Calu3 (cell line): Measurements from ENCODE around the gene NLGN1. TPM values are rescaled to one million over a fixed set of nuclear protein-coding genes. Genes with fewer than 3 reads are reported as not detected.

Source experiments
- BruUV-seq: library from RNA; stranded (reverse); fragments of 400-500 nt; replicated peaks from 2 replicates; lab custom pipeline; 2021; lab: Mats Ljungman, UMichigan
- CTCF ChIA-PET: fragments of 300-600 bp; sonication (Branson Sonifier 250); formaldehyde crosslinking; loops from one replicate; lab custom pipeline; 2022; ENCODE audit warnings: antibody characterized with exemption; lab: Charles Lee
- DNase-seq: peaks from one replicate; pipeline ENCODE4 v3.0.0; 2022
- H3K27ac Mint-ChIP-seq: one replicate; pipeline ENCODE4 v1.8.0; 2022; ENCODE audit warnings: mixed read lengths; ENCODE audit not compliant: unreplicated experiment
- H3K27me3 Mint-ChIP-seq: one replicate; pipeline ENCODE4 v1.8.0; 2022; ENCODE audit warnings: mixed read lengths; ENCODE audit not compliant: unreplicated experiment
- H3K36me3 Mint-ChIP-seq: one replicate; pipeline ENCODE4 v1.8.0; 2022; ENCODE audit warnings: mild to moderate bottlenecking, moderate library complexity, mixed read lengths; ENCODE audit not compliant: insufficient read depth, unreplicated experiment
- H3K4me1 Mint-ChIP-seq: one replicate; pipeline ENCODE4 v1.8.0; 2022; ENCODE audit warnings: mild to moderate bottlenecking, low read depth, mixed read lengths; ENCODE audit not compliant: unreplicated experiment
- H3K4me3 Mint-ChIP-seq: one replicate; pipeline ENCODE4 v1.8.0; 2022; ENCODE audit warnings: mild to moderate bottlenecking, low read depth, moderate library complexity, mixed read lengths; ENCODE audit not compliant: unreplicated experiment
- H3K9me3 Mint-ChIP-seq: one replicate; pipeline ENCODE4 v1.8.0; 2022; ENCODE audit warnings: low read depth, mixed read lengths; ENCODE audit not compliant: unreplicated experiment
- intact Hi-C: fragments of 100-400 bp; cut with micrococcal nuclease; formaldehyde crosslinking; loops from one replicate; pipeline ENCODE4 v1.10.0; 2022; ENCODE audit not compliant: unreplicated experiment
- total RNA-seq: library from RNA; stranded (reverse); gene quantifications from 2 replicates; pipeline ENCODE4 v1.2.3, GENCODE V29; 2022
- TF ChIP-seq, protein P1 (sequence below): fragments of 200-600 bp; IDR thresholded peaks from one replicate; pipeline ENCODE4 v1.8.0; 2022; ENCODE audit warnings: antibody characterized with exemption; ENCODE audit not compliant: unreplicated experiment

Gene NLGN1
- total RNA-seq, 1 experiment from 2014 or later, result 2.6 TPM

DNA sequence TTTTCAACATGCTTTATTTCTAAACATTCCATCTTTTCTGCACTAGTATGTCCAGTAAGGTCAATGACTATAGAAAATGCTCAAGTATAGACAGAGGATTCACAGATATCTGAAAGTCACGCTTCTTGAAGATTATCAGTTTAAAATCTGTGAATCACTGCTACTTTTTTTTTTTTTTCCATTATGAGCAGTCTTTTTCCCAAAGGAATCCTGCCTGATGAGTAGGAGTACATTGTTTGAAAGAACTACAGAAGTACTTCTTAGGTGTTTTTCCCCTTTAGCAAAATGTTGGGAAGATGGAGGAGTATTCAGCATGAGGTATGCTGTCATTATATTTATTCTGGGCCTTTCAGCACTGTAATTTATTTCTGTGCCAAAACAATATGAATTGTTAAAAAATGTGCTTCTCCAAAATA lies 266.2 kb downstream of the NLGN1 start:
- no TSS peak for BruUV-seq
- Mint-ChIP-seq H3K4me1 (peaks cover 10% of the 10 kb centered on the region), H3K27ac (no peak overlapping the region), H3K4me3 (no peak overlapping the region), H3K36me3 (no peaks in the 10 kb centered on the region), H3K9me3 (no peaks in the 10 kb centered on the region), H3K27me3 (no peaks in the 10 kb centered on the region)
- no peak for DNase-seq
- TF ChIP-seq, protein P1, sequence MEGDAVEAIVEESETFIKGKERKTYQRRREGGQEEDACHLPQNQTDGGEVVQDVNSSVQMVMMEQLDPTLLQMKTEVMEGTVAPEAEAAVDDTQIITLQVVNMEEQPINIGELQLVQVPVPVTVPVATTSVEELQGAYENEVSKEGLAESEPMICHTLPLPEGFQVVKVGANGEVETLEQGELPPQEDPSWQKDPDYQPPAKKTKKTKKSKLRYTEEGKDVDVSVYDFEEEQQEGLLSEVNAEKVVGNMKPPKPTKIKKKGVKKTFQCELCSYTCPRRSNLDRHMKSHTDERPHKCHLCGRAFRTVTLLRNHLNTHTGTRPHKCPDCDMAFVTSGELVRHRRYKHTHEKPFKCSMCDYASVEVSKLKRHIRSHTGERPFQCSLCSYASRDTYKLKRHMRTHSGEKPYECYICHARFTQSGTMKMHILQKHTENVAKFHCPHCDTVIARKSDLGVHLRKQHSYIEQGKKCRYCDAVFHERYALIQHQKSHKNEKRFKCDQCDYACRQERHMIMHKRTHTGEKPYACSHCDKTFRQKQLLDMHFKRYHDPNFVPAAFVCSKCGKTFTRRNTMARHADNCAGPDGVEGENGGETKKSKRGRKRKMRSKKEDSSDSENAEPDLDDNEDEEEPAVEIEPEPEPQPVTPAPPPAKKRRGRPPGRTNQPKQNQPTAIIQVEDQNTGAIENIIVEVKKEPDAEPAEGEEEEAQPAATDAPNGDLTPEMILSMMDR, result no peak
- intact Hi-C loops, result no loop called here
- CTCF ChIA-PET, result no interaction called here

DNA sequence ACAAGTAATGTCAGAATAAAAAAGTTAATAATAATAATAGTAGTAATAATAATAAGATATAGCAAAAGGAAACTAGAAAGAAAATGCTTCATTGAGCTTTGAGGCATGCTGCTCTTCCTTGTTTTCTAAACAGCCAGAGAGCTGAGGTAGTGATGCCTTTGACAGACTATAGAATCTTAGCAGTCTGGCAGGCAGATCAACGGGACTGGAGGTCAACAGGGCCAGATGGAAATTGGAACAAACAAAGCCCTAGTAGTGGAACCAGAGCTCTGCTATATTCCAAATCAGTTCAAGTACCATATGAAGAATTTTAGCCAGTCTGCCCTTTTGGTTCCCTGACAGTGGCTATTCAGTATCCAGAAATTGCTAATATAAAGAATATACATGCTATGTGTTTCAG lies 278.6 kb downstream of the NLGN1 start:
- no peaks in the 10 kb centered on the region for H3K36me3 Mint-ChIP-seq
- no TSS peak for BruUV-seq
- intact Hi-C loops, result no loop called here
- no peak overlapping the region for H3K4me3 Mint-ChIP-seq
- no peaks in the 10 kb centered on the region for H3K9me3 Mint-ChIP-seq
- CTCF ChIA-PET, result interaction anchor here (1.3 kb wide), 1 partner anchor 14 kb away, joined by 5 read pairs; no protein-coding TSS in a partner anchor
- no peaks in the 10 kb centered on the region for H3K4me1 Mint-ChIP-seq
- TF ChIP-seq, protein P1, result no peak
- no peaks in the 10 kb centered on the region for H3K27me3 Mint-ChIP-seq
- no peak for DNase-seq
- no peak overlapping the region for H3K27ac Mint-ChIP-seq

DNA sequence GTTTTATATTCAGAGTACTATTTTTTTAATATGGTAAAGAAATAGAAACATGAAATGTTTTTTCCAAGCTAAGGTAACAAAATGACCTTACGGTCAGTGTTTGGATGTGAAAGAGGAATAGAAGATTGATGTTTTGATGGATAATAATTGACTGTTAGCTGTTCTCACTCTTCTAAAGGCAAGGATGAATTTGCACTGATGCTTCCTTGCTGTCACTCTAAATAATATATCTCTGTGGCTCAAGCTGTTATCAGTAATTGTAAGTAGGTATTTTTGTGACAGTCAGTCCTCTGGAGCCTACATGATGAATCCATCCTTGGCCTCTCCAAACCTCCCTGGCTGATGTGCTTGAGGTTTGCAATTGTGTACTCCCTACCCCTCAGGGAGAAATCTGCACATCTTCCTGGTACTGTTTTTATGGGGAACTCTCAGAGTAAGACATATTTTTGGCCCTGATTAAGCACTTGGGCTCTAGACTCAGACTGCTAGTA lies 283.7 kb downstream of the NLGN1 start:
- Mint-ChIP-seq H3K27me3 (no peaks in the 10 kb centered on the region), H3K36me3 (no peaks in the 10 kb centered on the region), H3K9me3 (no peaks in the 10 kb centered on the region), H3K27ac (no peak overlapping the region), H3K4me3 (no peak overlapping the region), H3K4me1 (peaks cover 6% of the 10 kb centered on the region)
- intact Hi-C loops, result no loop called here
- TF ChIP-seq, protein P1, result no peak
- BruUV-seq, result no TSS peak
- DNase-seq, result no peak
- CTCF ChIA-PET, result no interaction called here

DNA sequence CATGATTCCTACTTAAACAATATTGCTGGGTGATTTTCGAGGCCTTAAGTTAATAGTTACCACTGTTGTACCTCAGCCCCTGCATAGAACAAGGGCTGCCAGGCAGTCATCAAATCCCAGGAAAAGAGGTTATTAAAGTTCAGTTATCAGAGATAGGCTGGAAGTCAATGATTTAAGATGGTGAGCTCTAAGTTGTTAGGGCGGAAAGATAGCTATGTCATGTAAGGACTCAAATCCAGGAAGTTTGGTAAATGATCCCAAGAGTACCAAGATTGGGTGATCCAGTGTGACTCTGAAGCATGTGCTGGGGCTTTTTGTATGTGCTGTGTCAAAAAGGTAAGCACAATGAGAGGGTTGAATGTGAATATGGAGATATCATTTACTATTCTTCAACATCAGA lies 287.9 kb downstream of the NLGN1 start:
- no peak for DNase-seq
- H3K9me3 Mint-ChIP-seq, result no peaks in the 10 kb centered on the region
- TF ChIP-seq, protein P1, result no peak
- intact Hi-C loops, result no loop called here
- BruUV-seq, result no TSS peak
- H3K27me3 Mint-ChIP-seq, result no peaks in the 10 kb centered on the region
- H3K4me1 Mint-ChIP-seq, result peaks cover 32% of the 10 kb centered on the region
- no peaks in the 10 kb centered on the region for H3K36me3 Mint-ChIP-seq
- no peak overlapping the region for H3K4me3 Mint-ChIP-seq
- H3K27ac Mint-ChIP-seq, result no peak overlapping the region
- CTCF ChIA-PET, result interaction anchor here (1.0 kb wide), 1 partner anchor 23 kb away, joined by 3 read pairs; no protein-coding TSS in a partner anchor
